Hematopoietic multipotent progenitor cell treated with erythropoietin and hydrocortisone succinate and interleukin-3 and kit ligand, for 8 days (in vitro differentiated cells): ENCODE results near the gene DLL4.

ENCODE experiments used
- DNase-seq: peaks from one replicate; pipeline ENCODE4 v3.0.0-alpha.2; 2015

Gene DLL4

DNA sequence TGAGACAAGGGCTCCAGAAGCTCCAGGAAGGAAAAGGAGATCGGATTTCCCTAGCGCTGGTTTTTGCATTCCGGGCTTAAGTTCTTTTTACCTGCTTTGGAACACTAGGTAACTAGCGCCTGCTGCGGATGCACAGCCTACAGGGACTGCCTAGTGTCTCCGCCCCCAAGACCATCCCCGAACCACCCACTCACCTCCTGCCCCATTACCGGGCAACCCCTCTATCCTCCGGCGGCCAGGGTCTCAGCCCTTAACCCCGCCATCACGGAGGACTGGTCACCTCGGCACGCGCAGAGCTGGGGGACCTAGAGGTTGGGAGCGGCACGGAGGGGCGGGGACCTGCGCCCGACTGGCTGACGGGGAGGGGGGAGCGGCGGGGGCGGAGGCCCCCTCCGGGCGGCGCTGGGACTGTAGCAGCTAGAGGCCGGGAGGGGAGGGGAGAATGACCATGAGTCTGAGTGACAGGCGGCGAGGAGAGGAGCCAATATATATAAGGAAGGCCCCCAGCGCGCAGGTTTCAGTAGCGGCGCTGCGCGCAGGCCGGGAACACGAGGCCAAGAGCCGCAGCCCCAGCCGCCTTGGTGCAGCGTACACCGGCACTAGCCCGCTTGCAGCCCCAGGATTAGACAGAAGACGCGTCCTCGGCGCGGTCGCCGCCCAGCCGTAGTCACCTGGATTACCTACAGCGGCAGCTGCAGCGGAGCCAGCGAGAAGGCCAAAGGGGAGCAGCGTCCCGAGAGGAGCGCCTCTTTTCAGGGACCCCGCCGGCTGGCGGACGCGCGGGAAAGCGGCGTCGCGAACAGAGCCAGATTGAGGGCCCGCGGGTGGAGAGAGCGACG is at the start of gene DLL4:
TSS of gene DLL4 (plus strand) at position 520 of the 839 bp plus-strand sequence. CDS start 329 bp downstream, outside the sequence.
- DNase-seq: peak; percentile 29

DNA sequence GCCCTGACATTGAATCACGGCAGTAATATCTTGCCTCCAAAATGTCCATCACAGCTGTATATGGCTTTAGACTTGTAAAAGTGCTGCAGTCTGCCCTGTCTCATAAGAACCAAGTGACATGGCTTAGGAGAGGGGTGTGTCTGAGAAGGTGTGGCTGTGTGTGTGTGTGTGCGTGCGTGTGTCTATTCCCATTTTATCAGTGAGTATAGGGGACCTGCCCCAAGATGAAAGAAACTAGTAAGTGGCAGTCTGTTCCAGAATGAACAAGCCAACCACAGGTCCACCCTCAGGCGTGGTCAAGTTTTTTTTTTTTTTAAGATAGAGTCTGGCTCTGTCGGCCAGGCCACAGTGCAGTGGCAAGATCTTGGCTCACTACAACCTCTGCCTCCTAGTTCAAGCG is 49.5 kb upstream of the DLL4 start:
- peak; percentile 90 for DNase-seq

DNA sequence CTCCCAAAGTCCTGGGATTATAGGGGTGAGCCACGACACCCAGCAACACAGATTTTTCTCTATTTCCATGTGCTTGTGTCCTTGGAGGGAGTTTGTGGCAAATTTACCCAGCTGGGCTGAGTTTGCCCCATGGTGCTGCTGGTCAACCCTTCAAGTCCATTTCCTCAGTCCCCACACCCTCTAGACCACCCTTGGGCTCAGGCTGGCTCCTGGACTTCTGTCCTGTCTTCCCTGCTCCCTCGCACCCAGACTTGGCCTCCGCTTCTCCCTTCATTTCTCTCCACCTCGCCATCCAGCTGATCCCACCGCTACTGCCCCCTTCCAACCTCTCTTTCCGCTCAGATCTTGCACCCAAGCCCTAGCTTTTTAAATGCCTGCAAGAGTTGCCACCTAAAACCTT is 47.8 kb upstream of the DLL4 start:
- DNase-seq: no peak

DNA sequence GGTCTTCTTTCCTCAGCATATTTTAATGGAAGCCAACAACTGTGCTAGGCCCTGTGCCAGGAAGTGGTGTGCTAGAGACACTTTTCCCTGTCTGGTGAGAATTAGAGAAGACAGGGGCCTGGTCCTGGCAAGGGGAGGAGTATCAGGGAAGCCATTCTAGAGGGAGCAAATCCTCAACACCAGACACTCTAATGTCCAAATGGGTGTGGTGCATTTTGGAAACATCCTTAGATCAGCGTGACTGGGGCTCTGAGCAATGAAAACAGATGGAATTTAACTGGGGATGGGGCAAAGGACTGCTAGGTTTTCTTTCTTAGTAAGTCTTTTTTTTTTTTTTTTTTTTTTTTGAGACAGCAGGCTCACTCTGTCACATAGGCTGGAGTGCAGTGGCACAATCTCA is 42.6 kb upstream of the DLL4 start:
- DNase-seq: no peak

DNA sequence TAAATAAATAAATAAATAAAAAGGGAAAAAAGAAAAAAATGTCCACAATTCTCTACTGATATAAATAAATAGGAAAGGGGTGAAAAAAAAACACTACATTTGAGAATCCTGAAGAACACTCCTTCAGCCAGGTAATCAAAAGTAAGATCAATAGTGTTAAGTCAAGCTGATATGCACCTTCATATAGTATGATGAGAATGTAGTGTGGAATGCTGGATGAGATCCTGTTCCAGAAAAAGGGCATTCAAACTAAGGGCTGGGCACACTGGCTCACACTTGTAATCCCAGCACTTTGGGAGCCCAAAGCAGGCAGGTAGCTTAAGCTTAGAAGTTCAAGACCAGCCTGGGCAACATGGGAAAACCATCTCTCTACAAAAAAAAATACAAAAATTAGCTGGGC is 40.0 kb upstream of the DLL4 start:
- DNase-seq: no peak

DNA sequence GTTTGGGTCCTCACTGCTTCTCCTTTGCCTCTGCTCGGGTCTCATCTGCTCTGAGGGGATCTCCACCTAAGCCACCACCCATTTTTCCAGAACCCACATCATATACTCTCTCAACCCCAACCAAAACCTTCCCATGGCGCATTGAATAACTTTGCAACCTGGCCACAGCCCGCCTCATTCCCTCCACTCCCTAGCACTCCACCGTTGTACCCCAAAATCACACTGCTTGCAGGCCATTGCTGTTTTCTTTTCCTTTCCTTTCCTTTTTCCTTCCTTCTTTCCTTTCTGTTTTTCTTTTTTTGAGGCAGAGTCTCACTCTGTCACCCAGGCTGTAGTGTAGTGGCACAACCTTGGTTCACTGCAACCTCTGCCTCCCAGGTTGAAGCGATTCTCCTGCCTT is 38.0 kb upstream of the DLL4 start:
- DNase-seq: no peak

DNA sequence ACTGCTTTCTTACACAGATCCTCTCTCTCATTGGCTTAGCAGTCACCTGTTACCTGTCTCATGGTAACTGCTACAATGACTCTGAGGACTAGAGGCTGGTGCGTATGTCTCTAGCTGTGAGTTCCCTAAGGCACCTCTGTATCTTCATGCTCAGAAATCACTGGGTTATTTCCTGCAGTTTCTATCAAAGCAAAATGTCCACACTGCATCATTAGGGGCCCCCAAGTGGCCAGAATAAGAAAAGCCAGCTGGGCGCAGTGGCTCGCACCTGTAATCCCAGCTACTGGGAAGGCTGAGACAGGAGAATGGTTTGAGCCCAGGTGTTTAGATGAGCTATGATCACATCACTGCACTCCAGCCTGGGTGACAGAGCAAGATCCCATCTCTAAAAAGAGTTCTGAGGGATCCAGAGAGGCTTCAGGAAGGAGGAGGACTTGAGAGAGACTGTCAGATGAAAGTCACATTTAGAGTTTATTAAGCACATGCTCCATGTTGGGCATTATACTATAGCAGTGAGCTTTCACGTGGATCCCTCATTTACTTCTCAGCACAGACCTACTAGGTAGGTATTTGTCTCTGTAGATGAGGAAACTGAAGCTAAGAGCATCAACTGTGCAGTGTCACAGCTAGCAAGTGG is 37.2 kb upstream of the DLL4 start:
- peak; percentile 59 for DNase-seq

DNA sequence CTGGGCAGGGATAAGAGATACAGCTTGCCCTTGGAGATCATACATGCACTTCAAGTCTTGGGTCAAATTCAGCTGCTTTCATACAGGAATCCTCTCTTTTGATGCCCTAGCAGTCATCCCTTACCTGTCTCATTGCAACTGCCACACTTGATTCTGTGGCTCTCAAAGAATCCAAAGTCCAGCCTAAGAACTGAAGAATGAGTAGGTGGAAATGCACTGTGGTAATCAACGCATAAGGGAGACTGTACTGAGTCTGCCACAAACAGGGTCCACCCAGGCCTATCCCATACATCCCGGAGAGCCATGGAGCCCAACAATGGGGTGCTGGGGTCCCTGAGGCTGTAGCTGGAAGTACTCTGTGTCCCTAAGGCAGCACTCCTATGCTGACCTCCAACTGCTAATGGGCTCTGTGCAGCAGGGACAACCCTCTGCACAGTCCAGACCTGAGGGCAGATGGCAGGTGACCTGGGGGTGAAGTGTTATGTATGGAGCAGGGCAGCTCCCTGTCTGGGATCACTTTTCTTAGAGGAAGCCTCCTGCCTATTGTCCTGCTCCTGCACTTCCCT is 36.6 kb upstream of the DLL4 start:
- DNase-seq: no peak

DNA sequence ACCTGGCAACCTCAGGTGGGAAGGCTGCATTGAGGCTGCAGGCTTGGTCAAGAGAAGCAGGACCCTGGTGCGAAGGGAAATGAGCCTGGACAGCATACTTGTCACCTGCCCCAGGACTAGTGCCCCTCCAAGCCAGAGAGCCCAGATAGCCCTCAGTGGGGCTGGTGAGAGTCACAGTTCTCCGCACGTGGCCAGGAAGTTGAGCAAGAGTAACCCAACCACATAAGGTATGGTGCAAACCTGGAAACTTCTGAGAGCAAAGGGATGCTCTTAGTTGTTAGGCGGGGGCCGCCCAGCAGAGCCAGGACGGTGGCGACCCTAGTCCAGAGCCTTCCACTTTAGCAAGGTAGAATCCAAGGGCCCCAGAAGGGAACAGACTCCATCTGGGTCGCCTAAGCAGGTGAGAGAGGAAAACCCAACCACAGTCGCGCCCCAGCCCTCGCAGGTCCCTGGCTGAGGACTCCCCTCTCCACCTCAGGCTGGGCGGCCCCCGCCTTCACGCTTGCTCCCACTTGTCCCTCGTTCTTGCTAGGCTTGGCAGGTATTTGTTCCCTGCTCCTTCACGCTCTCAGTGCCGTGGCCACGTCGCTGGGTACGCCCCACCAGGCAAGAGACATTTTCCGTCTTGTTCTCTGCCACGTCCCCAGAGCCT is 36.0 kb upstream of the DLL4 start:
- DNase-seq: no peak

DNA sequence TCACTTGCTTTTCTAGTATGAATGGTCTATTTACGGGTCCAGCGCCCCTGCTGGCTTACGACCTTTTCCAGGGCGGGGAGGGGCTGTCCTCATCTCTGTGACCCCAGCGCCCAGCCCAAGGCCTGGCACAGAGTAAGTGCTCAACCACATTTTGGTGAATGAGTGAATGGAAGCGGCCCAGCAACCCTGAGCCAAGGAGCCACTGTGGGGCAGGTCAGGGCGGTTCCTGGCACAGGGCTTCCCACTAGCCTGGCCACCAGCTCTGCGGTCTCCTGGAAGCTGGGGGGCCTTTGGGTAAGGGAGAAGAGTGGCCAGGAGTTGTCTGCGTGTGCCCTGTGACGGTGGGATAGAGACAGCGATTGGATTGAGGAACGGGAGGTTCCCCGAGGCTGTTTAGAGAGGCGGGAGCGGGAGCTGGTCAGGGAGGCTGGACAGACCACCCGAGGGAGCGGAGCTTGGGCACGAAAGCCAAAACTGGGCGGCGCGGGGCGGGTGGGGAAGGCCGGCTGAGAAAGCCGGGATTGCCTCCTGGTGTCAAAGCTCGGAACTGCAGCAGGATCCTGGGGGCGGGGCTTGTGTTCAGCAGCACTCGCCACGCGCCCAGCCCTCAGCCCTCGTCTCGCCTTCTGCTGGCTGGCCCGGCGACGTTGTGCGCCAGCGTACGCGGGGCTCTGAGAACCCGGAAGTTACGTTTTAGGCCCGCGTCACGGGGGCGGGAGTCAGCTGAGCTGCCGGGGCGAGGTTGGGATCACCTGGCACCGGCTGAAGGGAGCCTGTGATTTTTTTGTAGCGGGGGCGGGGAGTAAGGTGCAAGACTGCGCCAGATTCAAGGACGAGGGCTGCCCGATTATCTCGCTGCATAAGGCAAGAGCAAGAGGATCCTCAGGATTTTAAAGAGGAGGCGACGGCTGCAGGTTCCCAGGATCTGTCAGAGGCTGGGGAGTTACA is 35.1 kb upstream of the DLL4 start, which contains the start of gene VPS18:
TSS of gene VPS18 (plus strand) at position 718 of the 948 bp plus-strand sequence. CDS start 319 bp downstream, outside the sequence.
- peak; percentile 95 for DNase-seq

DNA sequence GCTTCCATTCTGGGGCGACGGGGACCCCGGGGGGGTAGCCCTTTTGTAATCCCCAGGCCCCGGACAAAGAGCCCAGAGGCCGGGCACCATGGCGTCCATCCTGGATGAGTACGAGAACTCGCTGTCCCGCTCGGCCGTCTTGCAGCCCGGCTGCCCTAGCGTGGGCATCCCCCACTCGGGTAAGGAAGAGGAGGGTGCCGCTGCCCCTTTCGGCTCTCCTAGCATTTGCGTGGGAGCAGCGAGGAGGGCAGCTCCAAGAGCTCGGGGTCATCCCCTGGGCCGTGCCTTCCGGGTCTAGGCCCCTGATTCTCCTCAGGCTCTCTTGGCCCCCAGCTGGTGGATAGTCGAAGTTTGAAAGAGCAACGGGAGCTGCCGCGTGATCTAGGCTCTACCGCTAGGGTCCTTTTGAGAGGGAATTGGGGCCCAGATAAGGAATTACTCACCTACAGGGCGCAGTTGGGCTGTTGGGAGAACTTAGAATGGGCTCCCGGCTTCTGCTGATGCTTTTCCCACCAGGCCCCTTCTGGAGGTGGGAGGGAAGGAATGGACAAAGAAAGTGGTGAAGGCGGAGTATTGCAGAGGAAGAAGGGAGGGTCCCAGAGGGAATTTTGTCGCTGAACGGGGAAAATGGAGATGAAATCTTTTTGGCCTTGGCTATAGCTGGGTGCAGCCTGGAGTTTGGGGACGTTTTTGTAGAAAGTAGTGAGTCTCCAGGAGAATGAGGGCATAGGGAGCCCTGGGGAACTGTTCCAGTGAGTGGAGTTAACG is 34.3 kb upstream of the DLL4 start:
- peak; percentile 89 for DNase-seq

DNA sequence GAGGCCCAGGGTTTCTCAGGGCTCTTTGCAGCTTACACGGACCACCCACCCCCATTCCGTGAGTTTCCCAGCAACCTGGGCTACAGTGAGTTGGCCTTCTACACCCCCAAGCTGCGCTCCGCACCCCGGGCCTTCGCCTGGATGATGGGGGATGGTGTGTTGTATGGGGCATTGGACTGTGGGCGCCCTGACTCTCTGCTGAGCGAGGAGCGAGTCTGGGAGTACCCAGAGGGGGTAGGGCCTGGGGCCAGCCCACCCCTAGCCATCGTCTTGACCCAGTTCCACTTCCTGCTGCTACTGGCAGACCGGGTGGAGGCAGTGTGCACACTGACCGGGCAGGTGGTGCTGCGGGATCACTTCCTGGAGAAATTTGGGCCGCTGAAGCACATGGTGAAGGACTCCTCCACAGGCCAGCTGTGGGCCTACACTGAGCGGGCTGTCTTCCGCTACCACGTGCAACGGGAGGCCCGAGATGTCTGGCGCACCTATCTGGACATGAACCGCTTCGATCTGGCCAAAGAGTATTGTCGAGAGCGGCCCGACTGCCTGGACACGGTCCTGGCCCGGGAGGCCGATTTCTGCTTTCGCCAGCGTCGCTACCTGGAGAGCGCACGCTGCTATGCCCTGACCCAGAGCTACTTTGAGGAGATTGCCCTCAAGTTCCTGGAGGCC is 29.5 kb upstream of the DLL4 start:
- no peak for DNase-seq

DNA sequence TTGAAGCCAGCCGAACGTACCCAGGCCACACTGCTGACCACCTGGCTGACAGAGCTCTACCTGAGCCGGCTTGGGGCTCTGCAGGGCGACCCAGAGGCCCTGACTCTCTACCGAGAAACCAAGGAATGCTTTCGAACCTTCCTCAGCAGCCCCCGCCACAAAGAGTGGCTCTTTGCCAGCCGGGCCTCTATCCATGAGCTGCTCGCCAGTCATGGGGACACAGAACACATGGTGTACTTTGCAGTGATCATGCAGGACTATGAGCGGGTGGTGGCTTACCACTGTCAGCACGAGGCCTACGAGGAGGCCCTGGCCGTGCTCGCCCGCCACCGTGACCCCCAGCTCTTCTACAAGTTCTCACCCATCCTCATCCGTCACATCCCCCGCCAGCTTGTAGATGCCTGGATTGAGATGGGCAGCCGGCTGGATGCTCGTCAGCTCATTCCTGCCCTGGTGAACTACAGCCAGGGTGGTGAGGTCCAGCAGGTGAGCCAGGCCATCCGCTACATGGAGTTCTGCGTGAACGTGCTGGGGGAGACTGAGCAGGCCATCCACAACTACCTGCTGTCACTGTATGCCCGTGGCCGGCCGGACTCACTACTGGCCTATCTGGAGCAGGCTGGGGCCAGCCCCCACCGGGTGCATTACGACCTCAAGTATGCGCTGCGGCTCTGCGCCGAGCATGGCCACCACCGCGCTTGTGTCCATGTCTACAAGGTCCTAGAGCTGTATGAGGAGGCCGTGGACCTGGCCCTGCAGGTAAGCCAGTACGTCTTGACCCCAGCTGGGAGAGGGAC is 28.7 kb upstream of the DLL4 start:
- DNase-seq: no peak

DNA sequence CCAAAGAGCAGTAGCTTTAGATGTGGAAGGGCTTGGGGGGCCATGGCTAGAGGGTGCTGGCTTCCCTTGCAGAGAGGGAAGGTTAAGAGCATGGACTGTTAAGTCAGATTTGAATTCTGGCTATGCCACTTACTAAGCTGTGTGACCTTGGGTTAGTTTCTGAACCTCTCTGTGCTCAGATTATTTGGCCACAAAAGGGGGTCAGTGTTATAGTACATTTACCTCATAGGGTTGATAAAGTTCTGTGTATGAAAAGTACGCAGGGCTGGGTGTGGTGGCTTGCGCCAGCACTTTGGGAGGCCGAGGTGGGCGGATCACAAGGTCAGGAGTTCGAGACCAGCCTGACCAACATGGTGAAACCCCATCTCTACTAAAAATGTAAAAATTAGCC is 28.1 kb upstream of the DLL4 start:
- DNase-seq: no peak

DNA sequence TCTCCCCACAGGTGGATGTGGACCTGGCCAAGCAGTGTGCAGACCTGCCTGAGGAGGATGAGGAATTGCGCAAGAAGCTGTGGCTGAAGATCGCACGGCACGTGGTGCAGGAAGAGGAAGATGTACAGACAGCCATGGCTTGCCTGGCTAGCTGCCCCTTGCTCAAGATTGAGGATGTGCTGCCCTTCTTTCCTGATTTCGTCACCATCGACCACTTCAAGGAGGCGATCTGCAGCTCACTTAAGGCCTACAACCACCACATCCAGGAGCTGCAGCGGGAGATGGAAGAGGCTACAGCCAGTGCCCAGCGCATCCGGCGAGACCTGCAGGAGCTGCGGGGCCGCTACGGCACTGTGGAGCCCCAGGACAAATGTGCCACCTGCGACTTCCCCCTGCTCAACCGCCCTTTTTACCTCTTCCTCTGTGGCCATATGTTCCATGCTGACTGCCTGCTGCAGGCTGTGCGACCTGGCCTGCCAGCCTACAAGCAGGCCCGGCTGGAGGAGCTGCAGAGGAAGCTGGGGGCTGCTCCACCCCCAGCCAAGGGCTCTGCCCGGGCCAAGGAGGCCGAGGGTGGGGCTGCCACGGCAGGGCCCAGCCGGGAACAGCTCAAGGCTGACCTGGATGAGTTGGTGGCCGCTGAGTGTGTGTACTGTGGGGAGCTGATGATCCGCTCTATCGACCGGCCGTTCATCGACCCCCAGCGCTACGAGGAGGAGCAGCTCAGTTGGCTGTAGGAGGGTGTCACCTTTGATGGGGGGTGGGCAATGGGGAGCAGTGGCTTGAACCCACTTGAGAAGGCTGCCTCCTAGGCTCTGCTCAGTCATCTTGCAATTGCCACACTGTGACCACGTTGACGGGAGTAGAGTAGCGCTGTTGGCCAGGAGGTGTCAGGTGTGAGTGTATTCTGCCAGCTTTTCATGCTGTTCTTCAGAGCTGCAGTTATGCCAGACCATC is 26.3 kb upstream of the DLL4 start:
- DNase-seq: peak; percentile 26

DNA sequence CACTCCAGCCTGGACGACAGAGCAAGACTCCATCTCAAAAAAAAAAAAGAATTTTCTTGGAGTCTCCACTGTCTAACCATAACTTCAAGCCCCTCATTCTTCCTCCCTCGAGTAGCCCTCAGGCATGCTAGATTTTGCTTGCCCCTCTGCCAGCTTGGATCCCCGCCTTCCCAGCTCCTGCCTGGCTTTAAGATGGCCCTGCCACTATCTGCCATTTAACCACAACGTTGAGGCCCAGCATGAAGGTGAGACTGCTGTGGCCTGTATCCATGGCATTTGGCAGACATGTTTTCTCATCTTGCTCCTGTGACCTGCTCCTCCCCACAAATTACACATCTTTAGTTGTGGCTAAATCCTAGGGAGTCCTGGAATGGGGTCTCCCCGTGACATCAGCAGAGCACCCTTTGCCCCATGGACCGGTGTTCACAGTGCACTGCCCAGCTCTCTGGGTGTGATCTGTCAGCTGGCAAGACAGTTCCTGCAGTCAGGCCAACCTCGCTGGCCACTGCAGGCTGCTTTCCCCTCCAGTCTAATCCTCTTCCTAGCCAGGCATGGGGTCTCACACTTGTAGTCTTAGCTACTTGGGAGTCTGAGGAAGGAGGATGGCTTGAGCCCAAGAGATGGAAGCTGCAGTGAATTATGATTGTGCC is 24.5 kb upstream of the DLL4 start:
- DNase-seq: no peak

DNA sequence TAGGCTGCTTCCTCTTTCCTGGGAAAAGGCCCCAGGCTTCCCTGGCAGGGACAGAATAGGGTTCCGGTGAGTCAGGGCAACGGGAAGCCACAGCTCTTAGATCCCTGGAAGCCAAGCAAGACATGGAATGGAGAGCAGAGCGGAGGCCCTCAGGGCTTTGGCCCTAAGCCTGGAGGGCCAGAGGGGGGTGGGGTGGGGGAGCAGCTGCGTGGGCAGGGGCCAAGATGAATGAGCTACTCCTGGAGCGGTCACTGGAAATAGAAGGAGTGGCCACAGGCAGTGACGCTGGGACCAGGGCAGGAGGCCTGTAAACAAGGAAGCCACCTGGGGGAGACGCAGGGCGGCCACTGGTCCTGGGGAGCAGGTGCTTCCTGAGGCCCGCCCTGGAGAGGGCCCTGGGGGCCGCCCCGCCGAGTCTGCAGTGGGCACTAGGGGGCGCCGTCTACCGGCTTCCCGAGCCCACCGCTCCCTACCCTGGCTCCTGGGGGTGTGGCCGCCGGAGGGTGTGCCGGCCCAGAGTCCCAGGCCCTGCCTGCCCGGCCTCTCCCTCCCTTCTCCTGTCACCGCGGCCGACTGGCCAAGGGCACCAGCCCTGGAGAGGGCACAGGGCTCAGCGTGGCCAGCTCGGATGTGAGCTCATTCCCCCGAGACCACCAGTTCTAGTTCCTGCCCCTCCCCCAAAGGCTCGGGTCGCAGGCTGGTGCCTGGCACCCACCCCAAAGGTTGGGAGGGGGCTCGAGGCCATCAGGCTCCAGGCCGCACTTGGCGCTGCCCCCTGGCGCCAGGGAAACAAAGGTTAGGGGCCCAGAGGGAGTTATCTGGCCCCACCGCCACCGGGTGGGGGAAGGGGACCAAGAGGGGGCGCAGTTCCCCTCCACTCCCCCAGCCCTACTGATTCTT is 22.8 kb upstream of the DLL4 start:
- peak; percentile 73 for DNase-seq
